GM18505 (cell line): ENCODE measurements around the gene WWOX.

Source experiments
- ATAC-seq: cut with Tn5 transposase; IDR thresholded peaks from one replicate; pipeline ENCODE4 v1.9.1; 2021; ENCODE audit not compliant: unreplicated experiment
- POLR2A ChIP-seq: IDR thresholded peaks from 4 replicates; pipeline ENCODE4 v1.6.1; 2011; ENCODE audit warnings: borderline replicate concordance; ENCODE audit not compliant: insufficient read depth, insufficient read length; ENCODE audit errors: extremely low read depth

The WWOX gene

GRCh38 chr16:78323315-78323714, 223.9 kb downstream of the WWOX start:
- no peak for TF ChIP-seq POLR2A
- ATAC-seq: no peak

GRCh38 chr16:78324649-78325285, 225.3 kb downstream of the WWOX start:
- TF ChIP-seq POLR2A: no peak
- ATAC-seq: no peak

GRCh38 chr16:78325468-78326352, 226.3 kb downstream of the WWOX start:
- no peak for TF ChIP-seq POLR2A
- no peak for ATAC-seq

- no peak for ATAC-seq
- no peak for TF ChIP-seq POLR2A
Measured at GRCh38 chr16:78326731-78327130, 227.3 kb downstream of the WWOX start.

GRCh38 chr16:78331731-78332130, 232.3 kb downstream of the WWOX start:
- no peak for TF ChIP-seq POLR2A

GRCh38 chr16:78333808-78334207, 234.4 kb downstream of the WWOX start:
- TF ChIP-seq POLR2A: no peak

More at GRCh38 chr16:78331731-78332130, 232.3 kb downstream of the WWOX start:
- no peak for ATAC-seq

GRCh38 chr16:78340590-78340989, 241.1 kb downstream of the WWOX start:
- TF ChIP-seq POLR2A: no peak
- ATAC-seq: no peak

More at GRCh38 chr16:78333808-78334207, 234.4 kb downstream of the WWOX start:
- no peak for ATAC-seq

GRCh38 chr16:78348068-78348467, 248.6 kb downstream of the WWOX start:
- no peak for ATAC-seq
- TF ChIP-seq POLR2A: no peak

GRCh38 chr16:78348886-78349285, 249.4 kb downstream of the WWOX start:
- no peak for TF ChIP-seq POLR2A
- ATAC-seq: no peak

GRCh38 chr16:78352184-78352583, 252.7 kb downstream of the WWOX start:
- no peak for TF ChIP-seq POLR2A

GRCh38 chr16:78353640-78354275, 254.3 kb downstream of the WWOX start:
- TF ChIP-seq POLR2A: no peak
- ATAC-seq: no peak

More at GRCh38 chr16:78352184-78352583, 252.7 kb downstream of the WWOX start:
- ATAC-seq: no peak

- ATAC-seq: no peak
- TF ChIP-seq POLR2A: no peak
Measured at GRCh38 chr16:78362524-78363135, 263.2 kb downstream of the WWOX start.
